MCF 10A (cell line): ENCODE measurements around the gene LYPLAL1. TPM values are rescaled to one million over a fixed set of nuclear protein-coding genes. Genes with fewer than 3 reads are reported as not detected.
A peak's percentile ranks its signal among the peaks of the same experiment; 100 is the strongest.

Source experiments
- BruUV-seq: library from RNA; stranded (reverse); fragments of 400-500 nt; replicated peaks from 2 replicates; lab custom pipeline; 2021; lab: Mats Ljungman, UMichigan
- CTCF ChIA-PET: fragments of 300-600 bp; sonication (Branson Sonifier 250); formaldehyde crosslinking; extraction: SDS; loops from one replicate; lab custom pipeline; 2021; ENCODE audit warnings: antibody characterized with exemption, inconsistent platforms; lab: Yijun Ruan, JAX
- POLR2A ChIA-PET: fragments of 300-600, 350-650 bp; sonication (Branson Sonifier 250); formaldehyde crosslinking; extraction: SDS; loops from one replicate; lab custom pipeline; 2020; ENCODE audit warnings: antibody characterized with exemption, inconsistent platforms; lab: Yijun Ruan, JAX
- DNase-seq: peaks from one replicate; pipeline ENCODE4 v3.0.0-alpha.2; 2018; ENCODE audit not compliant: unreplicated experiment
- H3K27ac Mint-ChIP-seq: one replicate; pipeline ENCODE4 v1.8.0; 2022; ENCODE audit warnings: mild to moderate bottlenecking, low read depth, mixed read lengths; ENCODE audit not compliant: unreplicated experiment
- H3K27me3 Mint-ChIP-seq: one replicate; pipeline ENCODE4 v1.8.0; 2022; ENCODE audit warnings: mixed read lengths; ENCODE audit not compliant: insufficient read depth, unreplicated experiment
- H3K36me3 Mint-ChIP-seq: one replicate; pipeline ENCODE4 v1.8.0; 2022; ENCODE audit warnings: mild to moderate bottlenecking, moderate library complexity, mixed read lengths; ENCODE audit not compliant: insufficient read depth, unreplicated experiment
- H3K4me1 Mint-ChIP-seq: one replicate; pipeline ENCODE4 v1.8.0; 2022; ENCODE audit warnings: mixed read lengths; ENCODE audit not compliant: insufficient read depth, unreplicated experiment
- H3K4me3 Mint-ChIP-seq: one replicate; pipeline ENCODE4 v1.8.0; 2022; ENCODE audit warnings: mild to moderate bottlenecking, moderate library complexity, mixed read lengths; ENCODE audit not compliant: unreplicated experiment
- H3K9me3 Mint-ChIP-seq: one replicate; pipeline ENCODE4 v1.8.0; 2022; ENCODE audit warnings: mixed read lengths; ENCODE audit not compliant: unreplicated experiment
- intact Hi-C: fragments of 100-400 bp; cut with micrococcal nuclease; formaldehyde crosslinking; loops from 2 replicates; pipeline ENCODE4 v1.14.1; 2022
- total RNA-seq: library from RNA; stranded (reverse); gene quantifications from 2 replicates; pipeline ENCODE4 v1.2.3, GENCODE V29; 2022
- TF ChIP-seq, protein P1 (sequence below): fragments of 200-600 bp; IDR thresholded peaks from one replicate; pipeline ENCODE4 v1.8.0; 2022; ENCODE audit warnings: antibody characterized with exemption, mild to moderate bottlenecking; ENCODE audit not compliant: unreplicated experiment

LYPLAL1 gene
- total RNA-seq, 1 experiment from 2014 or later = 59.8 TPM

DNA sequence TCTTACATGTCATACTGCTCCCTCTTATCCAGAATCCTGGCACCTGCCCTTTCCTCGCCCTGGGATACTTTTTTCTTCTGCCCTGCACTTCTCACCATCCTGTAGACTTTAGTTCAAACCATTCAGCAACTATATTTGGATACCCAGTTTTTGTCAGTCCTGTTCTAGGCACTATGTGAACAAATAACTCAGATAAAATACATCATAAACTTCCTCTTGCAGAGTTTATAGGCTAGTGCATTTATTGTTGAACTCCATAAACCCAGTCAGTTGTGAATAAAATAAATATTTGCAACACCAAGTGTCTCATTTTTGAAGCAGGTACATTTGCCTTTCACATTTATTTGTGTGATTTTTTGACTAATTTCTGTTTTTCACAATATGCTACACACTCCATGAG, 4.3 kb downstream of the LYPLAL1 start:
- Mint-ChIP-seq H3K27me3 (no peaks in the 10 kb centered on the region), H3K4me1 (peaks cover 53% of the 10 kb centered on the region), H3K9me3 (no peaks in the 10 kb centered on the region), H3K27ac (peak overlapping the region; percentile 3), H3K36me3 (peaks cover 28% of the 10 kb centered on the region), H3K4me3 (no peak overlapping the region)
- ChIA-PET CTCF (interaction anchor here (1.1 kb wide), 1 partner anchor 848 kb away, joined by 3 read pairs; no protein-coding TSS in a partner anchor), POLR2A (interaction anchor here (0.6 to 5.3 kb wide), 2 partner anchors 10 to 648 kb away, joined by 3 to 93 read pairs; no protein-coding TSS in a partner anchor)
- no peak for DNase-seq
- TF ChIP-seq, protein P1, sequence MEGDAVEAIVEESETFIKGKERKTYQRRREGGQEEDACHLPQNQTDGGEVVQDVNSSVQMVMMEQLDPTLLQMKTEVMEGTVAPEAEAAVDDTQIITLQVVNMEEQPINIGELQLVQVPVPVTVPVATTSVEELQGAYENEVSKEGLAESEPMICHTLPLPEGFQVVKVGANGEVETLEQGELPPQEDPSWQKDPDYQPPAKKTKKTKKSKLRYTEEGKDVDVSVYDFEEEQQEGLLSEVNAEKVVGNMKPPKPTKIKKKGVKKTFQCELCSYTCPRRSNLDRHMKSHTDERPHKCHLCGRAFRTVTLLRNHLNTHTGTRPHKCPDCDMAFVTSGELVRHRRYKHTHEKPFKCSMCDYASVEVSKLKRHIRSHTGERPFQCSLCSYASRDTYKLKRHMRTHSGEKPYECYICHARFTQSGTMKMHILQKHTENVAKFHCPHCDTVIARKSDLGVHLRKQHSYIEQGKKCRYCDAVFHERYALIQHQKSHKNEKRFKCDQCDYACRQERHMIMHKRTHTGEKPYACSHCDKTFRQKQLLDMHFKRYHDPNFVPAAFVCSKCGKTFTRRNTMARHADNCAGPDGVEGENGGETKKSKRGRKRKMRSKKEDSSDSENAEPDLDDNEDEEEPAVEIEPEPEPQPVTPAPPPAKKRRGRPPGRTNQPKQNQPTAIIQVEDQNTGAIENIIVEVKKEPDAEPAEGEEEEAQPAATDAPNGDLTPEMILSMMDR = no peak
- intact Hi-C loops = loop anchor here (10.0 kb wide), 1 partner anchor 833 kb away; the partner anchor contains the start of gene TGFB2
- BruUV-seq = no TSS peak

DNA sequence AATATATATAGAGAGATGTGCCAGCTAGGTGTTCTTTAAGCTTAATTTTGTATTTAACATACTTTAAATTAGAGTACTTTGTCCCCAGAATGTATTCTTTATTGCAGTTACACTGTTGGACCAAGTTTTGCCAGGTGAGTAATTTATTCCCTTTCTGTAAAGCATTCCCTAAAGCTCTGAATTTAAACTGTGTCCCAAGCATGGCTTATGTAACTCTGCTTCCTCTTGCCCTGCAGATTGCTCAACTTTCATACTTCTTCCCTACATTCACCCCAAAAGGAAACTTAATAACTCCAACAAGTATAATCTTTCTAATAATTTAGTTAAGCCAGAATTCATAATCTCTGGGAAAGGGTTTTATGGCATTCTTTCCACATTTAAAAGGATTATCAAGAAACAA, 5.6 kb downstream of the LYPLAL1 start:
- H3K36me3 Mint-ChIP-seq = peaks cover 38% of the 10 kb centered on the region
- no peak overlapping the region for H3K27ac Mint-ChIP-seq
- no TSS peak for BruUV-seq
- intact Hi-C loops = loop anchor here (10.0 kb wide), 1 partner anchor 834 kb away; the partner anchor contains the start of gene TGFB2
- POLR2A ChIA-PET = interaction anchor here (0.6 to 1.5 kb wide), 6 partner anchors 10 to 1640 kb away, joined by 3 to 11 read pairs (median 3); no protein-coding TSS in a partner anchor
- H3K4me1 Mint-ChIP-seq = peaks cover 51% of the 10 kb centered on the region
- H3K9me3 Mint-ChIP-seq = no peaks in the 10 kb centered on the region
- CTCF ChIA-PET = interaction anchor here (0.7 to 0.9 kb wide), 3 partner anchors 113 to 815 kb away, joined by 3 read pairs; no protein-coding TSS in a partner anchor
- peak; percentile 78 for DNase-seq
- no peaks in the 10 kb centered on the region for H3K27me3 Mint-ChIP-seq
- H3K4me3 Mint-ChIP-seq = no peak overlapping the region
- TF ChIP-seq, protein P1 = no peak

DNA sequence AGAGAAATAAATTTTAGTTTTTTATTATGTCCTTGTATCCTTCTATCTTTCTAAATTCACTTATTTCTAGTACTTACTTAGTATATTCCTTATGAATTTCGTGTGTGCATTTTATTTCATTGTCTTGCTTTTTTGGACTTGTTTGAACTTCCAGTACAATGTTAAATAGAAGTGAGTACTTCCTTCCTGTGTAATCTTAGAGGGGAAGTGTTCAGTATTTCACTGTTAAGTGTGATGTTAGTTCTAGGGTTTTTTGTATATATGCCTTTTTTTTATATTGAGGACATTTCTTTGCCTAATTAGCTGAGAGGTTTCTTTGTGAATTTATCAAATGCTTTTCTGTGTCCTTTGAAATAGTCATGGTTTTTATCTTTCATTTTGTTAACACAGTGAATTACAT, 10.7 kb downstream of the LYPLAL1 start:
- Mint-ChIP-seq H3K36me3 (peaks cover 53% of the 10 kb centered on the region), H3K27me3 (no peaks in the 10 kb centered on the region), H3K27ac (no peak overlapping the region), H3K9me3 (no peaks in the 10 kb centered on the region), H3K4me3 (no peak overlapping the region), H3K4me1 (peaks cover 31% of the 10 kb centered on the region)
- TF ChIP-seq, protein P1 = no peak
- no peak for DNase-seq
- intact Hi-C loops = no loop called here
- ChIA-PET CTCF (no interaction called here), POLR2A (no interaction called here)
- no TSS peak for BruUV-seq

DNA sequence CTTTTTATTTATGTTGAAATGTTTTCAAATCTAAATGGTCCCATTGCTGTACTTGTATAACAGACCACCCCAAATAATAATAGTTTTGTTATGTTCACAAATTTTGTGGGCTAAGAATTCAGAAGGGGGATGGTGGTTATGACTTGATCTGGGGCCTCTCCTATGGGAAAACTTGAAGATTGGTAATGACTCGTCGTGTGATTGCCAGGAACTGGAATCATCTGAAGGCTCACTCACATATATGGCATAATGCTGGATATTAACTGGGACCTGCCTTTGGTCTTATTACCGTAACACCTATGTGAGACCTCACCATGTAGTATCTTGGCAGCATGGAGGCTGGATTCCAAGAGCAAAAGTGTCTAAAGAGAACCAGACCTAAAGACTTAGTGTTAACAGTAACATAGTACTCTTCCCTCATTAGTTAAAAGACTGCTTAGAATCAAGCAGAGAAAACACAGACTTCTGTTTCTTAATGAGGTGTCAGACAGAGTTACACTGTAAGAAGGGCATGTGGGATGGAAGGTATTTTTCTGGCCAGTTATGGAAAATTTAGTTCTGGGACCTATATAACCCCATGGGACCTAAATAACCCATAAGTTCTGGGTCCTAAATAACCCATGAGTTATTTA, 11.9 kb downstream of the LYPLAL1 start:
- Mint-ChIP-seq H3K4me3 (no peak overlapping the region), H3K36me3 (peaks cover 44% of the 10 kb centered on the region), H3K9me3 (no peaks in the 10 kb centered on the region), H3K4me1 (peaks cover 30% of the 10 kb centered on the region), H3K27ac (no peak overlapping the region), H3K27me3 (no peaks in the 10 kb centered on the region)
- BruUV-seq = no TSS peak
- POLR2A ChIA-PET = interaction anchor here (0.6 to 6.2 kb wide), 3 partner anchors 10 to 855 kb away, joined by 3 to 93 read pairs (median 3); partner anchors contain the start of gene LYPLAL1
- intact Hi-C loops = no loop called here
- TF ChIP-seq, protein P1 = no peak
- CTCF ChIA-PET = no interaction called here
- DNase-seq = no peak
